Hepatocyte (in vitro differentiated cells): ENCODE data around the gene CWF19L2. TPM values are rescaled to one million over a fixed set of nuclear protein-coding genes. Genes with fewer than 3 reads are reported as not detected.

ENCODE experiments used
- DNase-seq: peaks from one replicate; pipeline ENCODE4 v3.0.0-alpha.2; 2016; ENCODE audit warnings: low spot score
- H2AFZ ChIP-seq: fragments of 200-600 bp; sonication (generic); 2 replicates; pipeline ENCODE4 v1.6.0; 2016; ENCODE audit warnings: antibody characterized with exemption, mild to moderate bottlenecking
- H3K27ac ChIP-seq: fragments of 200-600 bp; sonication (generic); 2 replicates; pipeline ENCODE4 v1.5.1; 2016; ENCODE audit warnings: mild to moderate bottlenecking
- H3K27me3 ChIP-seq: fragments of 200-600 bp; sonication (generic); 2 replicates; pipeline ENCODE4 v1.6.1; 2016
- H3K36me3 ChIP-seq: fragments of 200-600 bp; sonication (generic); replicated peaks from 2 replicates; pipeline ENCODE4 v1.5.1; 2016; ENCODE audit warnings: low read depth; ENCODE audit not compliant: insufficient read depth
- H3K4me1 ChIP-seq: fragments of 200-600 bp; sonication (generic); 2 replicates; pipeline ENCODE4 v1.5.1; 2016; ENCODE audit warnings: mild to moderate bottlenecking, moderate library complexity; ENCODE audit not compliant: insufficient read depth
- H3K4me2 ChIP-seq: fragments of 200-600 bp; sonication (generic); 2 replicates; pipeline ENCODE4 v1.6.0; 2016
- H3K4me3 ChIP-seq: fragments of 200-600 bp; sonication (generic); 2 replicates; pipeline ENCODE4 v1.5.1; 2016; ENCODE audit warnings: mild to moderate bottlenecking
- H3K79me2 ChIP-seq: fragments of 200-600 bp; sonication (generic); 2 replicates; pipeline ENCODE4 v1.6.0; 2017; ENCODE audit warnings: mild to moderate bottlenecking
- H3K9me2 ChIP-seq: fragments of 200-600 bp; sonication (generic); replicated peaks from 2 replicates; pipeline ENCODE4 v1.6.0; 2017; ENCODE audit warnings: mild to moderate bottlenecking; ENCODE audit not compliant: insufficient read depth
- H3K9me3 ChIP-seq: fragments of 200-600 bp; sonication (generic); 2 replicates; pipeline ENCODE4 v1.5.1; 2016; ENCODE audit warnings: low read depth, mild to moderate bottlenecking
- H4K20me1 ChIP-seq: fragments of 200-600 bp; sonication (generic); 2 replicates; pipeline ENCODE4 v1.6.0; 2016; ENCODE audit warnings: mild to moderate bottlenecking; ENCODE audit not compliant: insufficient read depth, poor library complexity, severe bottlenecking
- EZH2 ChIP-seq: fragments of 200-600 bp; sonication (generic); IDR thresholded peaks from 2 replicates; pipeline ENCODE4 v1.6.1; 2016; ENCODE audit warnings: antibody characterized with exemption, mild to moderate bottlenecking, borderline replicate concordance
- EZH2phosphoT487 ChIP-seq: fragments of 200-600 bp; sonication (generic); IDR thresholded peaks from one replicate; pipeline ENCODE4 v1.6.1; 2018; ENCODE audit warnings: antibody characterized with exemption, mild to moderate bottlenecking, low read depth, moderate library complexity; ENCODE audit not compliant: unreplicated experiment, severe bottlenecking
- WGBS: methylation state at CpG from one replicate; pipeline ENCODE4 v1.1.6; 2016; ENCODE audit warnings: low lambda C conversion rate; ENCODE audit errors: missing lambda C conversion rate; 5-methylcytosine and 5-hydroxymethylcytosine counted together
- polyA plus RNA-seq: library from polyadenylated mRNA; unstranded; fragments of >200 nt; fragmentation: Nextera tagmentation; extraction: Ambion mirVana; gene quantifications from 2 replicates; pipeline ENCODE4 v1.2.1, GENCODE V29; 2016
- total RNA-seq: library from RNA; depleted of rRNA; stranded (reverse); fragments of >200 nt; gene quantifications from 2 replicates; pipeline ENCODE4 v1.2.3, GENCODE V29; 2014
- TF ChIP-seq, protein P1 (sequence below): fragments of 200-600 bp; sonication (generic); IDR thresholded peaks from 2 replicates; pipeline ENCODE4 v1.5.1; 2016; ENCODE audit warnings: antibody characterized with exemption, mild to moderate bottlenecking; ENCODE audit not compliant: poor library complexity

Gene CWF19L2
- total and polyA plus RNA-seq, 2 experiments from 2014 or later, result 4.3 to 14.0 TPM

DNA sequence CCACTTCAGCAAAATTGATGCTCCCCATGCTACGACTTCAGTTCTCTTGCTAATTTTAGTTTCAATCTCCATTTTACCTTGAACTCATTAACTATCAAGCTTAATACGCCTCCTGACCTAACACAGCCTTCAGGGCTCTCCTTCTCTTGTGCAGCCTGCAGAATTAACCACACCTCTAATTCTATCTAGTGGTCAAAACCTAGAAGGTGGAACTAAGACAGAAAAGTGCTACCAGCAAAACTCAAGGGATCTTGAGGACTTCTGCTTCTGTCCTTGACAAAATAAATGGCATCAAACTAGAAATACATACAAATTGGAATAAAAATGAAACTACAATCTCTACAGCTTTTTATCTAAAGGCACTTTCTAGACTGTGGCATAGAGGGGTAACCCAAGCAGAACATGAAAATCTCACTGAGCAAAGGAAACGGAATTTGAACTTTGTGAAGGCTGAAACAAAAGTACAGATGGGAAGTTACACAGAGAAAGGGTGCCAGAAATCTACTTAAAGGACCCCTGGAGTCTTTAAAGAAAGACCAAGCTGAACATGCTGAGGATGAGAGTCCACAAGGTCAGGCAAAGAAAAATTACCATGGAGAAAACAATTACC is 10.7 kb downstream of the CWF19L2 start:
- Histone ChIP-seq H4K20me1 (no peaks in the 10 kb centered on the region), H3K27me3 (no peaks in the 10 kb centered on the region), H3K4me3 (no peak overlapping the region), H3K4me1 (no peaks in the 10 kb centered on the region), H2AFZ (no peak overlapping the region), H3K4me2 (no peak overlapping the region), H3K27ac (no peak overlapping the region), H3K9me3 (no peaks in the 10 kb centered on the region), H3K9me2 (no peaks in the 10 kb centered on the region), H3K36me3 (no peaks in the 10 kb centered on the region), H3K79me2 (peaks cover 28% of the 10 kb centered on the region)
- TF ChIP-seq, protein P1, sequence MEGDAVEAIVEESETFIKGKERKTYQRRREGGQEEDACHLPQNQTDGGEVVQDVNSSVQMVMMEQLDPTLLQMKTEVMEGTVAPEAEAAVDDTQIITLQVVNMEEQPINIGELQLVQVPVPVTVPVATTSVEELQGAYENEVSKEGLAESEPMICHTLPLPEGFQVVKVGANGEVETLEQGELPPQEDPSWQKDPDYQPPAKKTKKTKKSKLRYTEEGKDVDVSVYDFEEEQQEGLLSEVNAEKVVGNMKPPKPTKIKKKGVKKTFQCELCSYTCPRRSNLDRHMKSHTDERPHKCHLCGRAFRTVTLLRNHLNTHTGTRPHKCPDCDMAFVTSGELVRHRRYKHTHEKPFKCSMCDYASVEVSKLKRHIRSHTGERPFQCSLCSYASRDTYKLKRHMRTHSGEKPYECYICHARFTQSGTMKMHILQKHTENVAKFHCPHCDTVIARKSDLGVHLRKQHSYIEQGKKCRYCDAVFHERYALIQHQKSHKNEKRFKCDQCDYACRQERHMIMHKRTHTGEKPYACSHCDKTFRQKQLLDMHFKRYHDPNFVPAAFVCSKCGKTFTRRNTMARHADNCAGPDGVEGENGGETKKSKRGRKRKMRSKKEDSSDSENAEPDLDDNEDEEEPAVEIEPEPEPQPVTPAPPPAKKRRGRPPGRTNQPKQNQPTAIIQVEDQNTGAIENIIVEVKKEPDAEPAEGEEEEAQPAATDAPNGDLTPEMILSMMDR, result no peak
- TF ChIP-seq EZH2phosphoT487, result no peak
- no peak for TF ChIP-seq EZH2
- DNase-seq, result no peak
- WGBS, result 93% methylated on average over 3 of the region's 3 CpGs

DNA sequence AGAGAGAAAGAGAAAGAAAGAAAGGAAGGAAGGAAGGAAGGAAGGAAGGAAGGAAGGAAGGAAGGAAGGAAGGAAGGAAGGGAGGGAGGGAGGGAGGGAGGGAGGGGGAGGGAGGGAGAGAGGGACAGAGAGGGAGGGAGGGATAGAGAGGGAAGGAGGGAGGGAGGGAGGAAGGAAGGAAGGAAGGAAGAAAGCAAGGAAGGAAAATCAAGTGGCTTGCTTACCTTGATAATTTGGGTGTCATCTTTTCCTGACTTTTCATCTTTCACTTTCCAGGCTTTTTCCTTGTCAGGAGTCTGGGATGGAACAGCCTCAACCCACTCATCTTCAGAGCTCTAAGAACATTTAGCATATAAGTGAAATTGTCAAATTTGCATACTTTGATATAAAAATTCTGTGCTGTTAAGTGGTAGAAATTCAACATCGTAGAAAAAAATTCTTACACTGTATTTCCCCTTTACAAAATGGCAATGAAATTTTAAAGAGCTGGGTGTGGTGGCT is 14.9 kb downstream of the CWF19L2 start:
- Histone ChIP-seq H3K9me3 (no peaks in the 10 kb centered on the region), H3K79me2 (peaks cover 6% of the 10 kb centered on the region), H3K9me2 (no peaks in the 10 kb centered on the region), H3K4me2 (no peak overlapping the region), H2AFZ (no peak overlapping the region), H4K20me1 (no peaks in the 10 kb centered on the region), H3K4me1 (no peaks in the 10 kb centered on the region), H3K27me3 (no peaks in the 10 kb centered on the region), H3K27ac (no peak overlapping the region), H3K36me3 (no peaks in the 10 kb centered on the region), H3K4me3 (no peak overlapping the region)
- DNase-seq, result no peak
- TF ChIP-seq EZH2, result no peak
- TF ChIP-seq, protein P1, result no peak
- TF ChIP-seq EZH2phosphoT487, result no peak
- 97% methylated on average over 1 of the region's 1 CpG for WGBS

DNA sequence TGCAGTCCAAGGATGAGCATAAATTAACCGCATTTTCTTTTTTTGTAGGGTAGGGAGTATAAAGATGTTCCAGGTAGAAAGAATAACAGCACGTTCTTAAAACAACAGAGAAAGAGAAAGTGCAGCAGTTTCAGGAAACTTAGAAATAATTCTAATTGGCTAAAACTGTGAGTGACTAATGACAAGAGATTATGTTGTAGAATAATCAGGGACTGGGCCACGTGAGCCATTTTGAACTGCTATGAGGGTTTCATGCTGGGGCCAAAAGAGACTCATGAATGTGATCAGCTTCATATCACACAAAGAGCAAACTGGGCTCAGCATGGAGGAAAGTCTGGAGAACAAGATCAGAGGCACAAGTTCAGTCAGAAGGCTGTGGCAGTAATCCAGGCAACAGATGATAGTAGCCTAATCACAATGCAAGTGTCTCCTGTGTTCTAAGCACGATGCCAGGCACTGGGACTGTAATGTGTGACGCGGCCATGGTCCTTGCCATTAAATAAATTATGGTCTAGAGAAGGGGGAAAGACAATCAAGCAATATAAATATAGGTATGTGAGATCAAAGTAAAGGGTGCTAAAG is 17.9 kb downstream of the CWF19L2 start:
- Histone ChIP-seq H3K27me3 (no peaks in the 10 kb centered on the region), H3K27ac (no peak overlapping the region)

More for the DNA sequence above, 17.9 kb downstream of the CWF19L2 start:
- H3K4me3 ChIP-seq, result no peak overlapping the region
- no peaks in the 10 kb centered on the region for H3K79me2 ChIP-seq
- H4K20me1 ChIP-seq, result no peaks in the 10 kb centered on the region
- no peaks in the 10 kb centered on the region for H3K36me3 ChIP-seq
- no peaks in the 10 kb centered on the region for H3K9me3 ChIP-seq
- 98% methylated on average over 6 of the region's 6 CpGs for whole genome bisulfite sequencing
- H3K4me1 ChIP-seq, result no peaks in the 10 kb centered on the region
- TF ChIP-seq, protein P1, result no peak
- TF ChIP-seq EZH2phosphoT487 (no peak), EZH2 (no peak)
- H3K4me2 ChIP-seq, result no peak overlapping the region
- DNase-seq, result no peak
- H3K9me2 ChIP-seq, result no peaks in the 10 kb centered on the region
- H2AFZ ChIP-seq, result no peak overlapping the region
